ENCODE data around the gene QSOX1.
"Not testable (repeated sequence)": the region's sequence is repeated elsewhere in the genome, so short reads cannot be mapped to it uniquely, and the experiment has no call there.

Gene QSOX1, protein sequence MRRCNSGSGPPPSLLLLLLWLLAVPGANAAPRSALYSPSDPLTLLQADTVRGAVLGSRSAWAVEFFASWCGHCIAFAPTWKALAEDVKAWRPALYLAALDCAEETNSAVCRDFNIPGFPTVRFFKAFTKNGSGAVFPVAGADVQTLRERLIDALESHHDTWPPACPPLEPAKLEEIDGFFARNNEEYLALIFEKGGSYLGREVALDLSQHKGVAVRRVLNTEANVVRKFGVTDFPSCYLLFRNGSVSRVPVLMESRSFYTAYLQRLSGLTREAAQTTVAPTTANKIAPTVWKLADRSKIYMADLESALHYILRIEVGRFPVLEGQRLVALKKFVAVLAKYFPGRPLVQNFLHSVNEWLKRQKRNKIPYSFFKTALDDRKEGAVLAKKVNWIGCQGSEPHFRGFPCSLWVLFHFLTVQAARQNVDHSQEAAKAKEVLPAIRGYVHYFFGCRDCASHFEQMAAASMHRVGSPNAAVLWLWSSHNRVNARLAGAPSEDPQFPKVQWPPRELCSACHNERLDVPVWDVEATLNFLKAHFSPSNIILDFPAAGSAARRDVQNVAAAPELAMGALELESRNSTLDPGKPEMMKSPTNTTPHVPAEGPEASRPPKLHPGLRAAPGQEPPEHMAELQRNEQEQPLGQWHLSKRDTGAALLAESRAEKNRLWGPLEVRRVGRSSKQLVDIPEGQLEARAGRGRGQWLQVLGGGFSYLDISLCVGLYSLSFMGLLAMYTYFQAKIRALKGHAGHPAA

DNA sequence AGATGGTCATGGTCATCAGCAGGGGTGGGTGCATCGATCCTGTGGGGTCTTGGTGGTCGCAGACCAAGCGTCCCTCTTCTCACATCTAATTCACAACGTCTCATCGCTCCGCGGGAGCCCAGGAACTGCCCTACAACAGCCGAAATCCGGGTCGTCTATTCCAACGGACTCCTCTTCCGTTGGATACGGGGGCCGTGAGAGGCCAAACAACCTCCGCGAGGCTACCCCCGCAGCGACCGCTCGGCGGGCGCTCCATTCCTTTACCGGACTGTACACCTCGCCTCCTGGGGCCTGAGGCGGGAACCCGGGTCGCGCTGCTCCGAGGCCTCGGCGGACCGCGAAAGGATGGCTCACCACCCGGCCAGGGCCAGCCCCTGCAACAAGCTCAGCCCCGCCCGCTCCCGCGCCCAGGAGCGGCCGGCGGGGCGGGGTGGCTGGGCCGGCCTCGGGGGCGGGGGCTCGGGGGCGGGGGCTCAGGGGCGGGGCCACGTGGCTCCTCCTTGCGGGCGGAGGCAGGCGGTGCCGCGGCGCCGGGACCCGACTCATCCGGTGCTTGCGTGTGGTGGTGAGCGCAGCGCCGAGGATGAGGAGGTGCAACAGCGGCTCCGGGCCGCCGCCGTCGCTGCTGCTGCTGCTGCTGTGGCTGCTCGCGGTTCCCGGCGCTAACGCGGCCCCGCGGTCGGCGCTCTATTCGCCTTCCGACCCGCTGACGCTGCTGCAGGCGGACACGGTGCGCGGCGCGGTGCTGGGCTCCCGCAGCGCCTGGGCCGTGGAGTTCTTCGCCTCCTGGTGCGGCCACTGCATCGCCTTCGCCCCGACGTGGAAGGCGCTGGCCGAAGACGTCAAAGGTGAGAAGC is at the start of gene QSOX1:
Gene QSOX1 (plus strand): TSS at position 545 of the 857 bp plus-strand sequence. CDS start 39 bp downstream, at position 584.
- DNase-seq = peak; percentile 59

DNA sequence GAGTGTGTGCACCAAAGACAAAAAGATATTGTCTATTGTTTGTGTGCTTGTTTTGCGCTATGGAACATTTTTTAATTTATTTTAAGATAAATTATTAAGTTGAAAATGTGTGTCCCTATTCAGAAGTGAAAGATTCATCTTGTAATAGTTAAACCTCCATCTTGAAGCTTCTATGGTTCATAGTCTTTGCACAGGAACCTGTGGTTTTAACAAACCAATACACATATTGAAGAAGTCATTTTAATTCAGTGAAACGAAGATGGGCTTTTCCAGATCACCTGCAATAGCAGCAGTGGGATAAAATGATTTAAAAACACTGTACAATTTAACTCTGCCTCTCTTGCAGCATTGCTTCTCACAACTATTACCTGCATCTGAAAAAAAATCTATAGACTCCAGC is 42.6 kb upstream of the QSOX1 start:
- DNase-seq = no peak

DNA sequence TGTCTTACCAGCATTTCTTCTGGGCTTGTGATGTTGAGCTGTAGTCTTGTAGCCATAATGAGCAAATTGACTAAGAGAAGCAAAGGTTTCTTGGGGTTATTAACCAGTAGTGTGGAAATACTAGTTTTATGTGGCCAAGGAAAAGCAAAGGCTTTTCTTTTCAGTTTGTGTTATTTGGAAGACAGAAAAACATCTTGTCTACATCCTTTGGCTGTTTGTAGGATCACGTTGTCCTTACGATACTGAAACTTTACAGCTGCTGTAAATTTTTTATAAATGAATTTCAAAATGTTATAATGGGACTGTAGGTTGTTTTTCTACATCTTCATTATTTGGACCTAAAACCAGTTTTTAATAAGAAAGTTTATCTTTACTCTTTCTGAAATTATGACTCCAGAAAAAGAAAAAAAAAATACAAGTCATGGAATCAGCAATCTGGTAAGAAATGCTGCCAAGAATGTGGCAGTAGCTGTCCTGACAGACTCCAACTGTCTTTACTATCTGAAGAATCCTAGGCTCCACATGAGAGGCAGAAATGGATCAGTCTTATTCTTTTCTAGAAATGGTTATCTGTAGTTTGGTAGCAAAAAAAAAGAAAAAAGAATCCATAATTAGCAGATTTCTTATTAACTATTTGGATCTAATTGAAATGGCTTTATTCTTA is 41.6 kb upstream of the QSOX1 start:
- DNase-seq = no peak

DNA sequence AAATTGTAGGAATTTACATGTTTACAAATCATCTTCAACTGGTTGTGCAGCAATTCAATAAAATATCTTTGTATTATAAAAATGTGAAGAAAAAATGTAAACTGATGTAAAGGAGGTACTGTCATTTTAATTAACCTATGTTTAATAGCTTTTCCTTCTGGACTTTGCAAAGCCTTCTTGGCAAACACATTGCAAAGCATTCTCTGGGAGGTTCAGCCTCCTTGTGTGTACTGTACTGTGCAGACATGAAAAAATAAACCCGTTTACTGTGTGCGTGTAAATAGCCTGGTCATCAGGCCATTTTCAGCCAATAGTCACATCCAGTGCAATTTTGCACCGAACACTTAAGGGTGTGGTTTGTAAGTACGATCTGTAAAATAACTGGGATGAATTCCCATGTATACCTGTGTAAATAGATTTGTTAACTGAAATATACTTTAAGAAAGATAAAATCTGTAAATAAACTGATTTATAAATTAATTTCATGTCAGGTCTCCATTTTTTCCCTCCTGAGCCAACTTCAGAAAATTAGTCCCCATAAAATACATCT is 40.2 kb upstream of the QSOX1 start:
- DNase-seq = no peak

DNA sequence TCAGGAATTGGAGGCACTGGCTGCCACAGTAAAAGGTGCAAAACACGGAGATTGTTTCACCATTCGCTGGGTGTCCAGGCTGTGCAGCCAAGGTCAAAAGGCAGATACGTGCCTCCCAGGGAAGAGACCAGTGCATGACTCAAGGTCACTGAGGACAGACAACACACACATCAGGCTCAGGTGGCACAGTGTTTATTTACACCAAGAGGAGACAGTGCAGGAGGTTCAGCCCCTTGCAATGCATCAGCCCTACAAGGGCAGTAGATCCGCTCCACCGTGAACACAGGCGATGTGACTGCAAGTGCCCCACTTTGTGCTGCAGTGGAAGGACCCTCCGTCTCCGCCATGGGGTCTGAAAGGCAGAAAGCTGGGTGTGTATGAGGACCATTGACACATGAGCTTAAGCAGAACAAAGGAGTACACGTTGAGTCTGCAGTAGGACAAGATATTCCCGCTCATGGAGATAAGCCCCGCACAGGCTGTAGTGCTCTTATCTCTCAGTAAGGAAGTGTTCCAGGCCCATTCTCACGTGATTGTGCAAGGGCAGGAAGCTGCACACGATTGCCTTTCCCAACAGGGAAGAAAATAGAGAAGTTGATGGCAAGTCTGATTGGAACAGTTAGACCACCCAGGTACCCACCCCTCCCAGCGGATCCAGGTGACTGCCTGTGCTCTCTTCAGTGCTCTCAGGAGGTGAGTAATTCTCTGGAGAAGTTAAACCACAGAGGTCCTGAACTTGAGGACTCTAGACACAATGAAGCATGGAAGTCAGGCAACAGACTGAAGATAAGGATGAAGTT is 37.5 kb upstream of the QSOX1 start:
- no peak for DNase-seq

DNA sequence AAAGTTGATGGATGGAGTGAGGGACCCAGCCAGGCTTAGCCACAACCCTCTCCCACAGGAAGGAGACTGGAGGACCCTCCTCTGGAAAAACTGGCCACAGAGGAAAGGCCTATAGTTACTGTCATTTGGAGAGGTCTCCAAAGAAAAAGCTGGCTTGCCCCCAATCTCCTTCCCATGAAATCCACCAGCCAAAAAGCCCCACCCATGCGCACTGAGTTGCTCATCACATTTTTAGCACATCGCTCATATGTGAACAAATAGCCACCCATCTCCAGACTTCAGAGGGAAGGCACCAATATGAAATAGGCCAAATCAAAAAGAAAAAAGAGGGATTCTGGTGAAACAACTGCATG is 36.9 kb upstream of the QSOX1 start:
- no peak for DNase-seq

DNA sequence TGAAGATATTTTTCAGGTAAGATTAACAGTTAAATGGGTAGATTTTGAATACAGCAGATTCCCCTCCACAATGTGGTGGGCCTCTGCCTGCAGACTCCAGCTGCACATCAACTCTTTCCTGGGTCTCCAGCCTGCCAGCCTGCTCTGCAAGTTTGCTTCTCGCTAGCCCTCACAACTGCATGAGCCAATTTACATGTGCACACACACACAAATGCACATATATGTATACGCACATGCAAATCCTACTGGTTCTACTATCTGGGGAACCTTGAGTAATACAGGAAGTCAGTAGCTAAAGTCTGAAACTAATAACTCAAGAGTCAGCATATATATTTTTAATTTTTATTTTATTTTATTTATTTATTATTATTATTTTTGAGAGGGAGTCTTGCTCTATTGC is 34.8 kb upstream of the QSOX1 start:
- DNase-seq = no peak

DNA sequence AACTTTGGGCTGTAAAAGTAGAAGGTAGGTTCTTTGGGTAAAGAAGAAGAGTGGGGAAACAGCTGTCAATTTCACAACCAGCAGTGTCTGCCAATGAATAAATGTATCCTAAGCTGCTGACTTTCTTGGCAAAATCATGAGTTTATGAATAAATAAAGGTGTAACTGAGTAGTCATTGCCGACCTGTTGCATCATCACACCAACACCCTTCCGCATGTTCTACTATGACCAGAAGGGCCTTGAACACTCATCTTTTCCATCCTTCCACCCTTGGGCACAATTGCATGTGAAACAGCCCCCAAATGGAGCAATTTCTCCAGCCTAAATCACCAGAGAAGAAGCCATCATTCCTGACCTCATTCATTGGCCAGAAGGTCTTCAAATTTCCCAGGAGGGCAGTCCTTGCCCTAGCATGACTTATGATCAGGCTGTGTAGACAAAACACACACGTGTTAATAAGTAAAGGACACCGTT is 31.2 kb upstream of the QSOX1 start:
- no peak for DNase-seq

DNA sequence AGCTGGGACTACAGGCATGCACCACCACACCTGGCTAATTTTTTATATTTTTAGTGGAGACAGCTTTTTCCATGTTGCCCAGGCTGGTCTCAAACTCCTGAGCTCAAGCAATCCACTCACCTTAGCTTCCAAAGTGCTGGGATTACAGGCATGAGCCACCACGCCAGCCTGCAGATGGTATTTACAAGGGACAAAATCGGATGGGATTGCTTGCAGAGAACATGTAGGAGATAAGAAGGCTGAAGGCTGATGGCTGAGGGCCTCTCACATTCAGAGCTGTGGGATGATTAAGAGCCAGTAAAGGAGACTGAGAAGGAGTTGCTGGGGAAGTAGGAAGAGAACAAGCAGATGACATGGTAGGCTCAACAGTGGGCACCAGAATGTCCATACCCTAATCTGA is 24.0 kb upstream of the QSOX1 start:
- no peak for DNase-seq

DNA sequence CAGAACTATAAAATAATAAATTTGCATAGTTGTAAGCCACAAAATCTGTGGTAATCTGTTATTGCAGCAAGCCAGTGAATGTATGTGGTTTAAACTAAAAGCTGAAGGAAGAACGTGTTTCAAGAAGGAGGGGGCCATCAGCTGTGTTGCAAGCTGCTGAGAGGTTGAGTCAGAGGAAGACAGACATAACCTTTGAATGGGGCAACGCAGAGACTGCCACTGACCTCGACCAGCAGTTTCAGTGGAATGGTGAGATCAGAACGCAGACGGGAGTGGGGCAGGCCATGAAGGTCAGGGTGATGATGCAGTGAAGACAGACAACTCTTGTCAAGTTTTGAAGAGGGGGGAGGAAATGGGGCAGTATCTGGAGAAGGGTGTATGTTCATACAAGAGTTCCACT is 23.2 kb upstream of the QSOX1 start:
- DNase-seq = no peak

DNA sequence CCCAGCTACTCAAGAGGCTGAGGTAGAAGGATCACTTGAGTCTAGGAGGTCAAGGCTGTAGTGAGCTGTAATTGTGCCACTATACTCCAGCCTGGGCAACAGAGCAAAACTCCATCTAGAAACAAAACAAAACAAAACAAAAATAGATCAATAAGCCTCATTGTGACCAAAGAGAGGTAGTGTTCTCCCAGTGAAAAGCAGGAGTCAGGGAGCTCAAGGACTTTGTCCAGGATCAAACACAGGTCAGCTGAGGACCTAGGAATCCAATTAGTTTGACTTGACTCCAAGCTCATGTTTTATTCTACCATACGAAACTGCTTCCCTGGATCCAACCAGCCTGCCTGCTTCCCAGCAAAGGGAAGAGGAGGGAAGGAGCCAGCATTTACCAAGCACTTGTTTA is 21.5 kb upstream of the QSOX1 start:
- DNase-seq = no peak

DNA sequence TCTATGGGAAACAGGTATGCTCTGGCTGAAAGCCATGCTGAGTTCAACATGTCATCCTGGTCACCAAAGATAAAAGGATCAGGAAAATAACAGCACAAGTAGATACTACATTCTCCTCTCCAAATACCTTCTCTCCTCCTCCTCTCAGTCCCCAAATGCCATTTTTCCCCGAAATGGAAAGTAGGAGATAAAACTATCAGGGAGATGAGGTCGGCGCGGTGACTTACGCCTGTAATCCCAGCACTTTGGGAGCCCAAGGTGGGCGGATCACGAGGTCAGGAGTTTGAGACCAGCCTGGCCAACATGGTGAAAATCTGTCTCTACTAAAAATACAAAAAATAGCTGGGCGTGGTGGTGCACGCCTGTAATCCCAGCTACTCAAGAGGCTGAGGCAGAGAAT is 21.0 kb upstream of the QSOX1 start:
- not testable (repeated sequence) for DNase-seq

DNA sequence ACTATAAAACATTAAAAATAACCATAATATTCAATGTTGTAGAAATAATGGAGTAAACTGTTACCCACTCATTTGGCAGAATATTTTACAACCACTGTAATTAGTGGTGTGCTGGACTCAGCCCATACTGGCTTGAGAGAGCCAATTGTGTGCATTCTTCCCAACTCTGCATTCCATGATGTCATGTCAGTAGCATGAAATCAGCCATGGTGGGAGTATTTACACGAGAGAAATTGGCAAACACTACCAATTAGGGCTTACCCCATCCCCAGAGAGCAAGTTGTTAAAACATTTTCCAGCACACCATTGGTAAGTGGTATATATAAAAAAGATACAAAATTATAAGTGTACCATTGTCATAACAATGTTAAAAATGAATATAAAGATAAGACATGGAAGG is 19.1 kb upstream of the QSOX1 start:
- DNase-seq = no peak

DNA sequence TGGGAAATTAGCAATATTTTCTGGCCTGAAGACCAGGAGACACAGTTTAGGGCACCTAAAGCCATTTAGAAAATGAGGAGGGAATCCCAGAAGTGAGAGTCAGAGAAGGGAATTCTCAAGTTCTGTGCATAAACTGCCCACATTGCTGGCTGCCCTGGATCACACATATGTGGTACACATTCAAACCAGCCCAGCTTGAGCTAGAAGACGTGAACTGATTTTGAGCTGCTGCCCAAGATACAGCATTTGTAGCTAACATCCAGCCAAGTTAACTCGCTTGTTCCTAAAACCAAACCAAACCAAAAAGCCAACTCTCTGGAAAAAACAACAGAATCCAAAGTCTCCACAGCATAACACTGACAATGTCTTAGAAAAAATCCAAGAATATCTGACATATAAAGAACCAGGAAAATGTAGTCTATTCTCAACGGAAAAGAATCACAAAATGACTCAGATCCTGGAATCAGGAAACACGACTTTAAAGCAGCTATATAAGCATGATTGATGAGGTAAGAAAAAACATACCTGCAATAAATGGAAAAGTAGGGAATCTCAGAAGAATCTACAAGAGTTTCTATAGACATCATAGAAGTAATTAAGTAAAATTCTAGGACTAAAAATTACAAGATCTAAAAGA is 18.2 kb upstream of the QSOX1 start:
- no peak for DNase-seq

DNA sequence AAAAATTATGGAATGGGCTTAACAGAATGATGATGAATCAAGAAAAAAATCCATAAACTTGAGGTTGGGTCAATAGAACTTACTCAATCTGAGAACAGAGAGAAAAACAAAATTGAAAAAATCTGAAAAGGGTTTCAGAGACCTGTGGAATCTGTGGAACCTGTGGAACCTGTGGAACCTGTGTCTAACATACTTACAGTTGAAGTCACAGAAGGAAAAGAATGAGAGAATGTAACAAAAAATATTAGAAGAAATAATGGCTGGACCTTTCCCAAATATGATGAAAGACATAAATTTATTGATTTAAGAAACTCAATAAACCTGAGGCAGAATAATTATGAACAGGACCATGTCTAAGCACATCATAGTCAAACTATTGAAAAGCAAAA is 17.7 kb upstream of the QSOX1 start:
- DNase-seq = no peak

DNA sequence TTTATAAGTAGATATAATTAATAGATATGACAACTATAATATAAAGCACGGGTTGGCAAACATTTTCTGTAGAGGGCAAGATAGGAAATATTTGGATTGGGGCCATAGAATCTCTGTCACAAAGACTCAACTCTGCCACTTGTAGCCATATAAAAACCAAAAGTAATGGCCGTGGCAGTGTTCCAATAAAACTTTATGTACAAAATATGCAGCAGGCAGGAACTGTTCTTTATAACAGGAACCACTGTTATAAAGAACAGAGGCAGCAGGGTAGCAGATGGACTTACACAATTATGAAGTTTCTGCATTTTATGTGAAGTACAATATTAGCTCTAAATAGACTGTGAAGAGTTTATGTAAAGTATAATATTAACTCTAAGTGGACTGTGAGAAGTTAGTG is 16.9 kb upstream of the QSOX1 start:
- DNase-seq = no peak

DNA sequence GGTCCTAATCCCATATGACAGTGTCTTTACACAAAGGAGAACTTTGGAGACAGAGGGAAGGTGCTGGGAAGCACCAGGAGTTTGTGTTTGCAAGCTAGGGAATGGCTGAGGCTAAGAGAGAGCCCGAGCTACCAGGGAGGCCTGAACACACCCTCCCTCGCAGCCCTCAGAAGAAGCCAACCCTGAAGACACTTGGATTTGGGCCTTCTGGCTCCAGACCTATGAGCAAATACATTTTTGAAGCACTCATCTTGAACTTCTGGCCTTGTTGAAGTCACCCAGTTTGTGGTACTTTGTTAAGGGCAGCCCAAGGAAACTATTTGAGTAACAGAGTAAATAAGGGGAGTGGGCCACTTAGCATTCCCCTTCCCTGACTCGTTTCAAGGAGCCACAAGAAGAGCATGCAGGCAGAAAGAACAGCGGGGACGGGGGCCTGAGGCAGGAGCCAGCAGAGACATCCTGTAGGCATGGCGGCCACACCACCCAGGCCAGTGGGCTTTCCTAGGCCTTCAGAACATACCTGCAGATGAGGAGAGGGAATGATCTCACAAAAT is 13.2 kb upstream of the QSOX1 start:
- DNase-seq = no peak

DNA sequence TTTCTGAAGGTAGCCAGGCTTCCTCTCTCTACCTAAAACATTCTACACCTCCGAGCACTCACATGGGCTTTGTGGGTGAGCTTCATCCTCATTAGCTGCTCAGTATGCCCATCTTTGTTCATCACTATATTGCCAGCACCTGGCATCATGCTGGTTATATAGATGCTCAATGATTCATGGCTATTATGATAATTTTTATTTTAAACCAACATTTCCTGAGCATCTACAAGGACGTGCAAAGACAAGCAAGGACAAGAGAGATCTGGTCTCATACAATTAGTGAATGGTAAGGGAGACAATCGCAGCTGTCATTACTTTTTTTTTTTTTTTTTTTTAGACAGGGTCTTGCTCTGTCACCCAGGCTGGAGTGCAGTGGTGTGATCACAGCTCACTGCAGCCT is 11.3 kb upstream of the QSOX1 start:
- DNase-seq = no peak

DNA sequence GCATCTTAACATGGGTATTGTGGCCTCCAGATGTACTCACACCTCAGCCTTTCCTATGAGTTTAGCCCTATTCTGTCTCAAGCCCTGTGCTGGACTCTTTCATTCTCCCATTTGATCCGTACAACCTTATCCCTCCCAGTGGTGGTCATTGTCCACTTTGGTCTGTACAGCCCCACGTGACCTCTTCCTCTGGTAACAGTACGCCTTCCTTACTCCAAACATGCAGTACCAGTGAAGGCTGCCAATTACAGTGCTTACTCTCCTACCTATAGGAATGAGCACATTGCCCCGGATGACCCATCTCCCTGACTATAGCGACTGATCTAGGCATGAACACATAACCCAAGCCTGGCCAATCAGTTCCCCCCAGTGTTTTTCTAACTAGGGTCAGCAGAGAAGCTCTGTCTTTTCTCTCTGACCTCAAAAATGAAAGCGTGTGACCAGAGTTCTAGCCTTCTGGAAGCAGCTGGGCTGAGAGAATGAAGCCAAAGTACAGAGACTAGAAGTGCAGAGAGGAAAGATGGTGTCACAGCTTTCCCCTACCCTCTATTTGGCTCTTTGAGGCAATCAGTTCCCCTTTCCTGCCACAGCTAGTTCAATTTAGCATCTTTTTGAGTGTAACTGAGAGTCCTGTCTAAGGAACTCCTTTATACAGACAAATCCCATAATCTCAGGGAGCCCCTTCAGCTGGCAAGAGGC is 9.9 kb upstream of the QSOX1 start:
- DNase-seq = no peak

DNA sequence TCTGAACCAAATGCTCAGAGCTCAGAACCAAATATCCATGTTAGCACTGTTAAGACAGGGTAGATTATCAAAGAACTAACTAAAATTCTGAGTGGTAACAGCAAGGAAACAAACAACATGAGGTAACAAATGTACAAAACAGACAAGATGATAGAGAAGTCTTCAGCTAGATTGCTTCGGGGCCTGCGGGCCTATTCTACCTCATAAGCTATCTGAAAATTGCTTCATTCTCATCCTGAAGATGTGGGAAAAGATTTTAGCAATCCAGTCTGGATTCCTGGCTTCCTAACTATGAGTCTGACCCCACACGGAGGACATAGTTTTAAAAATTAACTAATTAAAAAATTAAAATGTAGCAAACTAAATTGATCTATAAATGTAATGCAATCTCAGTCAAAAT is 9.2 kb upstream of the QSOX1 start:
- no peak for DNase-seq
